Peyer's patch (tissue), 4 donors: ENCODE data around the gene DBR1.

Source experiments
- POLR2A ChIP-seq, 2 donors: fragments of 450-650 bp; IDR thresholded peaks; one replicate each; pipeline ENCODE4 v1.5.1; 2017; ENCODE audit warnings: antibody characterized with exemption in 2 of 2, mild to moderate bottlenecking in 2 of 2, moderate library complexity in 2 of 2
- TF ChIP-seq, protein P1 (sequence below), 6 experiments: fragments of 450-650 bp in 4 of 6; fragments of 200-600 bp in 2 of 6; sonication (generic) in 1 of 6; IDR thresholded peaks; one replicate each; pipeline ENCODE4 v1.5.1; 2017 to 2019; ENCODE audit warnings: antibody characterized with exemption in 6 of 6, mild to moderate bottlenecking in 3 of 6, moderate library complexity in 1 of 6

DNA sequence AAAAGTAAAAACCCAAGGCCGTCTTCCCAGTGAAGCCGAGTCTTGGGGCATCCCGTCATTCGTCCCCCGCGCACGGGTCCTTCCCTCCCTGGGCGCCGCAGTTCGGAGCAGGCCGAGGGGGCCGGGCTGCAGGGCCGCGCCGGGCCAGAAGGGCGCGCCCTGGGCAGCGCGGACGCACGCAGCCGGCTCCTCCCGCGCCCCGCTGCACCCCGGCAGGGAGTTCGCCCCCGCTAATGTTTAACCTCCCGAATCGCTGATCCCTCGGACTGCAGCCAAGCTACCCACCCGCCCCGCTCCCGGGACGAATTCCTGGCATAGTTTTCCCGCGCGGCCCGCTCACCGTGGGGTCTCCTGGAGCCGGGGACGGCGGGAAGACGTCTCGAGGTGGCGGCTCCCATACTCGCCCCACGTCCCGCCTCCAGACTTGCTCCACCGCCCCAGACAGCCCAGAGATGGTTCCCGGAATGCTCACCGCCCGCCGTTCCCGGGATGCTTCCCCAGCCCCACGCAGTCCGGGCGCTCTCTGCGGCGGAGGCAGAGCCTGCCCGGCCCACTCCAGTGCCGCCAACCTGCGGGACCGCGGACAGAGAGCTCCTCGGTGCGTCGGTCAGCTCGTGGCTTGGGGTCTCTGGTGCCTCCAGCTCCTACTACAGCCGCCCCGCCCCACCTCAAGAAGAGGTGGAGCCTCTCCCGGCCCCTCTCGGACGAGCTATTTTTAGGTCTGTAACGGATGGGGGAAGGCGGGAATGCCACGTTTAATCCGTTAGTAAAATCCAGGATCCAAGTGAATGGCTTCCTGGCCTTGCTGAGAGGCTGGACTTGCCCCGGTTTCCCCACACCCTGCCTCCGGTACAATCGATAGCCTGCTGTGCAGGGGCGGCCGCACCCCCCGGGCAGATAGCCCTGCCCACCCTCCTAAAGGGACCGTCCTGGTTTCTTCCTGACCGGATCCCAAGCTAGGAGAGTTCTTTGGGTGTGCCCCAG lies 59.4 kb downstream of the DBR1 start, which contains the start of gene DZIP1L:
- TF ChIP-seq, protein P1, sequence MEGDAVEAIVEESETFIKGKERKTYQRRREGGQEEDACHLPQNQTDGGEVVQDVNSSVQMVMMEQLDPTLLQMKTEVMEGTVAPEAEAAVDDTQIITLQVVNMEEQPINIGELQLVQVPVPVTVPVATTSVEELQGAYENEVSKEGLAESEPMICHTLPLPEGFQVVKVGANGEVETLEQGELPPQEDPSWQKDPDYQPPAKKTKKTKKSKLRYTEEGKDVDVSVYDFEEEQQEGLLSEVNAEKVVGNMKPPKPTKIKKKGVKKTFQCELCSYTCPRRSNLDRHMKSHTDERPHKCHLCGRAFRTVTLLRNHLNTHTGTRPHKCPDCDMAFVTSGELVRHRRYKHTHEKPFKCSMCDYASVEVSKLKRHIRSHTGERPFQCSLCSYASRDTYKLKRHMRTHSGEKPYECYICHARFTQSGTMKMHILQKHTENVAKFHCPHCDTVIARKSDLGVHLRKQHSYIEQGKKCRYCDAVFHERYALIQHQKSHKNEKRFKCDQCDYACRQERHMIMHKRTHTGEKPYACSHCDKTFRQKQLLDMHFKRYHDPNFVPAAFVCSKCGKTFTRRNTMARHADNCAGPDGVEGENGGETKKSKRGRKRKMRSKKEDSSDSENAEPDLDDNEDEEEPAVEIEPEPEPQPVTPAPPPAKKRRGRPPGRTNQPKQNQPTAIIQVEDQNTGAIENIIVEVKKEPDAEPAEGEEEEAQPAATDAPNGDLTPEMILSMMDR (IDR thresholded peaks at IDR 0.05), result peak; percentile 27 to 46 (median 44)
- TF ChIP-seq POLR2A (IDR thresholded peaks at IDR 0.05), result no peak
